Activated naive CD4-positive, alpha-beta T cell (primary cell): ENCODE results near the gene PCDH20.
"Not testable (repeated sequence)": the region's sequence is repeated elsewhere in the genome, so short reads cannot be mapped to it uniquely, and the experiment has no call there.

Source experiments
- DNase-seq, 4 experiments: peaks; one replicate each; lab custom pipeline; 2025; lab: John Stamatoyannopoulos, UW

The PCDH20 gene

DNA sequence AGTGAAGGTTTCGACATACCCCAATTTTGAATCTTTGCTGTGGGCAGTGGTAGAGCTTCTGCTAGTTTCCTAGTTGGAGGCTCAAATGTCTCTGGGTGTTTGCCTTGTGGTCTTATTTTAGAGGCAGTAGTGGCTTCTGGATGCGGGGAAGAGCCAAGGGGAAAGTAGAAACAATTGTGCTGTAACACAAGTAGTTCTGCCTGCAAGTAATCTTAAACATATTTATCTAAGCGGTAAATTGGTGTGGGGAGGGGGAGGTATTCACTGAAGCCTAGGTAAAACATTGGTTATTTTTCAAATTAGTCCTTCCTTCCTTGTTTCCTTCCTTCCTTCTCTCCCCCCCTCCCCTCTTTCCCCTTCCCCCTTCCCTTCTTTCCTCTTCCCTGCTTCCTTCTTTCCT, at the start of gene PCDH20:
TSS of gene PCDH20 (minus strand) at position 101 of the 400 bp plus-strand sequence. CDS start 691 bp downstream, outside the sequence.
- no peak for DNase-seq

- no peak for DNase-seq
Observed at GRCh38 chr13:61463024-61463423, 47.4 kb upstream of the PCDH20 start.

DNA sequence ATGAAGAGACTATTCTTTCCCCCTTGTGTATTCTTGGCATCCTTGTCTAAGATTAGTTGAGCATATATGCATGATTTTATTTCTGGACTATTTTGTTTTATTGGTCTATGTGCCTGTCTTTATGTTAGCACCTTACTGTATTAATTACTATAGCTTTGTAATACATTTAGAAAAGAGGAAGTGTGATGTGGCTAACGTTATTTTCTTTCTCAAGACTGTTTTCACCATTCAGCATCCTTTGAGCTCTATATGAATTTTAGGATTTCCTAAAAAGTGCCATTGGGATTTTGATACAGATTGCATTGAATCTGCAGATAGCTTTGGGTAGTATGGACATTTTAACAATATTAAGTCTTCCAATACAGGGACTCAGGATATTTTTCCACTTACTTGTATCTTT, 37.5 kb upstream of the PCDH20 start:
- DNase-seq = no peak

GRCh38 chr13:61432029-61432428, 16.4 kb upstream of the PCDH20 start:
- no peak for DNase-seq

GRCh38 chr13:61423915-61424314, 8.3 kb upstream of the PCDH20 start:
- DNase-seq = no peak

DNA sequence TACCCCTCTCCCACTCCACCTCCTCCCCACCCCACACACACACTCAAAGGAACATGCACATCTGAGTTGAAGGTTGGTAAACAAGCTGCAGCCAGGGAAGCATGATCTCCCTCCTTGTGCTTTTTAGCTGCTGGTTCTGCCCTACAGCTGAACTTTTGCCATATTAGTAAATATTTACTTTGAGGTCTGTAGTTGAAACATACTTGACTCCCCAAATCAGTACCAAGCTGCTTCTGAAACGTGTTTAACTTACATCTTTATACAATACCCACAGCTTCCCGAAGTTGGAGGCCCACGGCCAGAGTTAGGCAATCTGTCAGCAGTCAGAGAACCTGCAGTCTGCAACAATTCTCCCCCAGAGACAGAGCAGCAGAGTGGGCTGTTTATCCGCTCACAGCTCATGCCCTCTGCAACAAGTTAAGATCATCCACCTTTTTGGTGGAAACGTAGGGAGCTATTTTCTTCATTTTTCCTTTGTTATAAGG, 1.5 kb upstream of the PCDH20 start:
- no peak for DNase-seq

GRCh38 chr13:61415058-61415721, 459 bp downstream of the PCDH20 start:
- no peak for DNase-seq

DNA sequence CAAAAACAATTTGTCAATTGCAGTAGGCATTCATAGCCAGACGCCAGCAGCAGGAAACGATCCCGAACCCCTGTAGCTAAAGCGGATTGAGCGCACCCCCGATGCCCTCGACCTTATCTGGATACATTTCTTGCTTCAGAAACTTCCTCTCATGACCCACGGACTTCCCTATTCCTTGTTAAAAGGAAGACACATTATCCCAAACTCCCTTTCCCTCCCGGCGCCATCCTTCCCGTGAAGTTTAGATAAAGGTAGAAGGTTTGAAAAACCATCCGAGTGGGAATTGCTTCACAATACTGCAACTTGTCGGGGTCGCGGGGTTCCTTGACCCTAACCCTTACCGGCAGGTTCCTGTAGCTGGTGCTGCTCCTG, 977 bp downstream of the PCDH20 start:
- no peak for DNase-seq

DNA sequence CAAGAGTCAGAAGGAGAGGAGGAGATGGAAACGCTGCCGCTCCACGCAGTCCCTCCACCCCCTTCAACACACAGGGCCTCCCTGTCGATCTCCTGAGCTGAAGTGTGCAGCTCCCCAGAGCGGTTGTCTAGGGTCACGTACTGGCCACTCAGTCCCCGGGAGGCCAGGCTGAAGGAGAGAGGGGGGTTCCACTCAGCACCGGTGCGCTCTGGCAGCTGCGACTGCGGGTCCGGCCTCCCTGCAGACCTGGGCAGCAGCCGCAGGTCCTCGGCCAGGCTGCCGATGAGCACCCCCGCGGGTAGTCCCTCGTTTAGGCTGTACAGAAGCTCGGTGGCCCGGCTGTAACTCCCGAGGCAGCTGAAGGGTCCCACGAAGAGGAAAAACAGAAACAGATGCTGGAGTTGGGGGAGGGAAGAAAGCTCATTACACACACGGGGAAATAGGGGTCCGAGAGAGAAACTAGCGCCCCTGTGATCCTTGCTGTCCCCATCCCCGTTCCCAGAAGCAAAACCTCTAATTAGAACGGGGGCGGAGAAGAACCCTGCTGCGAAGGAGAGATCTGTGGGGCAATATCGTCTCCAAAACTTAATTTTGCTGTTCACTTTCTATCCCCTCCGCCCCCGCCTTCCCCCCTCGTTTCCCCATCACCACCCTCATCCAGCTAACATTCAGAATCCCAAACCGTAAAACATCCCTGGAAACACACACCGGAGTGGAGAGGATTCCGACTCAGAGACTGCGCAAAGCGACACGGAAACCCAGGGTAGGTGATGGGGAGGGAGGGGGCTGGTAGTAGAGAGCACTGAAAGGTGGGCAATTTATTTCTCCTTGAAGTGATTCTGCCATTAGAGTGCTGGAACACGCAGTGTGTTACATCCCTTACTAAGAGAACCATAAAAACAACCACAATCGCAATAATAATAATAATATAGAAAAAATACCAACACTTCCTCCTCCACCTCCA, 1.8 kb downstream of the PCDH20 start:
- no peak for DNase-seq

GRCh38 chr13:61410669-61411297, 4.9 kb downstream of the PCDH20 start:
- DNase-seq = no peak

DNA sequence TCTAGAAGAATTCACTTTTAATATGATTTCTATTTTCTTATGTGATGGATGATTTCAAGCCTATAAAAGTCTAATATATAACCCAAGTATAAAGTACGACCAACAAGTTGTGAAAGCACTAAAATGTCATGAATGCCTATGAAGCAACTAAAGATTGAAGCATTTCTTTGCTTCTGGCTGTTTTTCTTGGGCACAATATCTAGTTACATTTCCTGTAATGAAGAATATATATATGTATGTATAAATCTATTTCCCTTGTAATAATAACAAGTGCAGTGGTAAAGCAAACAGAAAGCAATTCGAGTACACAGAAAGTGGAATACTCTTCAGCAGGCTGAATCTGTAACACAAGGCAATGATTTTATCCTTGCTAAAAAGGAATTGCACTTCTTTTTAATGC, 5.4 kb downstream of the PCDH20 start:
- DNase-seq = no peak

DNA sequence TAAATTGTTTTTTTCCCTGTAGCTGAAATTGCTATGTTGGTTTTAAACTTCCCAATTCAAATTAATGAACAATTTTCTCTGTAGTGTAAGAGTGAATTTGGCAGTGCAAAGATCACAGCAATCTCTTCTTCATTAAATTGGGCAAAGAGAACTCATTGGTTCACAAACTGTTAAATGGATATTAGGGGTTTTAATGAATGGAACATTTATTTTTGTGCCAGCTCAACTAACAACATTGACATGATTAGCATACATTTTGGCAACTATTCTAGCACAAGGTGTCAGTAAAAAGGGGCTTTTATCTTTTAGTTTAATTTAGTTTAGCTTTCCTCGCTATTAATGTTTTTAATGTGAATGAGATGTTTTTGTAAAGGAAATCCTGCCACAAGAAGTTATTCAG, 7.1 kb downstream of the PCDH20 start:
- no peak for DNase-seq

- no peak for DNase-seq
Observed at GRCh38 chr13:61406275-61406674, 9.4 kb downstream of the PCDH20 start.

- no peak for DNase-seq
Observed at GRCh38 chr13:61396121-61396520, 19.5 kb downstream of the PCDH20 start.

- DNase-seq = no peak
Observed at GRCh38 chr13:61391426-61391825, 24.2 kb downstream of the PCDH20 start.

DNA sequence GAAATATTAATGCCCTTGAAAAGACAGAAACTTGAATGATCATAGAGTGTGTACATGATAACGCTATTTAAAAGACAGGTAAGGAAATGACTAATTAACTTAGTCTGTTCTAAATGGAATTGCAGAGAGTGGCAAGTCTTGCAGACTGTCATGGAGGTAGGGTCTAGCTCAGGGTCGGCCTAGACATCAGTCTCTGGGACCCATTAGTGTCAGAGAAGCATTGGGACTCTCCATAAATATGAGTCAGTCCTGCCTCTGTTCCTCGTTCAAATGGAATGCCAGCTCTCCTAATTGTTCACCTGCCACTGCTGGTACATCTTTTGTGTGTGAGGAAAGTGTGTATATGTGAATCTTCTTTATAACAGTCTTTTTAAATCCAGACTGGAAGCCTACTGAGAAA, 28.0 kb downstream of the PCDH20 start:
- DNase-seq = no peak

- DNase-seq = no peak
Observed at GRCh38 chr13:61383111-61383510, 32.5 kb downstream of the PCDH20 start.

DNA sequence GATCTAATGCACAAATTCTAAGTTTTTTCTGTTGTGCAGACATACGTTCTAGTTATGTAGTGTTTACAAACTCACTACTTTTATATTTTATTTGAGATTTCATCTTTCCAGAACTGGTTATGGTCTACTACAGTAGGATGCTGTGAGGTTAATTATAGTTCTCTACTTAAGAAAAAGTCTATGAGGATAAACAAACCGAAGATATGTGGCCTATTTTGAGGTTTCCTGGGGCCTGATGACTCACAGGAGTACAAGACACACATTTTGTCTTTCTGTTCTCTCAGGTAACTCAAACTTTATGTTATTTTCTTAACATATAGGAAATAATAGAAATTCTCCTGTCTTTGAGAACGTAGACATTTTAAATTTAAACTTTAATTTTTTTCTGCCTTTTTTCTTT, 45.1 kb downstream of the PCDH20 start:
- no peak for DNase-seq

DNA sequence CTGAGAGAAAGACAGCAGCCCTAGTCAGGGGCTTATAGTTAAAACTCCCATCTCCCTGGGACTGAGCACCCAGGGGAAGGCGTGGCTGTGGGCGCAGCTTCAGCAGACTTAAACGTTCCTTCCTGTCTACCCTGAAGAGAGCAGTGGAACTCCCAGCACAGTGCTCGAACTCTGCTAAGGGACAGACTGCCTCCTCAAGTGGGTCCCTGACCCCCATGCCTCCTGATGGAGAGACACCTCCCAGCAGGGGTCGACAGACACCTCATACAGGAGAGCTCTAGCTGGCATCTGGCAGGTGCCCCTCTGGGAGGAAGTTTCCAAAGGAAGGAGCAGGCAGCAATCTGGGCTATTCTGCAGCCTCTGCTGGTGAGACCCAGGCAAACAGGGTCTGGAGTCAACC, 51.0 kb downstream of the PCDH20 start:
- DNase-seq = not testable (repeated sequence)

DNA sequence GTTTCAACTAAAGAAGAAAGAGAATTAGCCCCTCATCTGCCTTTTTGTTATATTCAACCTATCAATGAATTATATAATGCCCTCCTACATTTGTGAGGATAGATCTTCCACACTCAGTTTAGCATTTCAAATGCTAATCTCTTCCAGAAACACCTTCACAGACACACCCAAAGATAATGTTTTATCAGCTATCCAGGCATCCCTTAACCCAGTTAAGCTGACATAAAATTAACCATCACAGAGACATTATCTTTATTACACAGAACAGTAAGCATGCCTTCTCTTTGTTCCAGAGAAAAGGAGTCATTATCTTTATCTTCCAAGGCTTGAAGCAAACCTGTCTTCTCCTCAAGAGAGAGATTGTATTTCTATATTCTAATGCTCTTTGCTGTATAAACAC, 53.1 kb downstream of the PCDH20 start:
- DNase-seq = no peak
